GM21529 (cell line): Measurements from ENCODE around the gene L2HGDH.

ENCODE experiments used
- ATAC-seq: cut with Tn5 transposase; IDR thresholded peaks from one replicate; pipeline ENCODE4 v1.9.1; 2021; ENCODE audit not compliant: unreplicated experiment

Gene L2HGDH

GRCh38 chr14:50230701-50231474, 81.1 kb downstream of the L2HGDH start:
- peak; percentile 41 for ATAC-seq

GRCh38 chr14:50230401-50230700, 81.7 kb downstream of the L2HGDH start:
- ATAC-seq = peak; percentile 5

- no peak for ATAC-seq
Measured at GRCh38 chr14:50229681-50230080, 82.3 kb downstream of the L2HGDH start.

GRCh38 chr14:50228313-50228712, 83.7 kb downstream of the L2HGDH start:
- ATAC-seq = no peak

- no peak for ATAC-seq
Measured at GRCh38 chr14:50225974-50226297, 86.1 kb downstream of the L2HGDH start.

GRCh38 chr14:50225067-50225973, 86.7 kb downstream of the L2HGDH start:
- no peak for ATAC-seq

- ATAC-seq = no peak
Measured at GRCh38 chr14:50222055-50222613, 89.9 kb downstream of the L2HGDH start.

- no peak for ATAC-seq
Measured at GRCh38 chr14:50218501-50218900, 93.5 kb downstream of the L2HGDH start.

GRCh38 chr14:50215416-50215815, 96.6 kb downstream of the L2HGDH start:
- no peak for ATAC-seq

GRCh38 chr14:50213795-50214194, 98.2 kb downstream of the L2HGDH start:
- no peak for ATAC-seq

GRCh38 chr14:50212726-50213125, 99.3 kb downstream of the L2HGDH start:
- no peak for ATAC-seq

- no peak for ATAC-seq
Measured at GRCh38 chr14:50210074-50210473, 102.0 kb downstream of the L2HGDH start.

GRCh38 chr14:50198499-50198898, 113.5 kb downstream of the L2HGDH start:
- ATAC-seq = no peak

- ATAC-seq = no peak
Measured at GRCh38 chr14:50191499-50191898, 120.5 kb downstream of the L2HGDH start.
